SH-SY5Y (cell line): ENCODE results near the gene CRIP3.

Experiments
- GATA2 ChIP-seq: IDR thresholded peaks from 2 replicates; pipeline ENCODE4 v1.6.1; 2011; ENCODE audit warnings: mild to moderate bottlenecking, low read depth, low read length
- GATA3 ChIP-seq: IDR thresholded peaks from 2 replicates; pipeline ENCODE4 v1.6.1; 2011; ENCODE audit warnings: low read depth, mild to moderate bottlenecking, low read length, moderate library complexity

CRIP3 gene

DNA sequence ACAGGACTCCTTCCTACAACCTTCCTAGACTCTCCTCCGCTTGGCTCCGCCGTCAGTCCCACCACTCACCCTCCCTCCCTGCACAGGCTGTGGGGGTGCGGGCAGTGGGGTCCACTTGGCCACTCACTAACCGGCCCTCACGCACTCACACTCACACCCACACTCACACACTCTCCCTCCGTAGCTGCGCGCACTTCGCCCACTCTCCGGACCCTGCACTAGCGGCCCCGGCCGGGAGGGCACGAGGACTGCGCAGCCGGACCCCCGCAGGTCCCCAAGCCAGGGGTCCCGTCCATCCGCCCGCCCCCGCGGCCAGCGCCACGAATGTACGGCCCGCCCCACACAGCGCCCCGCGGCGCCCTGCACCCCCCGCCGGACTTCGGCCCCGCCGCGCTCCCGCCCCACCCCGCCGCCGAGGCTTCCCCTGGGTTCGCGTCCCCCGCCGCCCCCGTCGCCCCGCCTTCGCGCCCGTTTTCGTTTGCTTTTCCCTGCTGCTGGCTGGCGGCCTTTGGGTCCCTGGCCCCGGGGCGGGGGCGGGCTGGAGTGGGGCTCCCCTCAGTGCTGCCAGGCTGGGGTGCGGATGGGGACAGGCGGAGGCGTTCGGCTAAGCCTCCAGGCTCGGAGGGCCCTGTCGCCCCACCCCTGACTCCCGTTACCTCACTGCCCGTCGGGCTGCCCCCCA is 33.6 kb downstream of the CRIP3 start:
- TF ChIP-seq GATA3: no peak
- TF ChIP-seq GATA2: no peak

- TF ChIP-seq GATA2 (no peak), GATA3 (no peak)
Measured at GRCh38 chr6:43274127-43274915, 34.3 kb downstream of the CRIP3 start.

DNA sequence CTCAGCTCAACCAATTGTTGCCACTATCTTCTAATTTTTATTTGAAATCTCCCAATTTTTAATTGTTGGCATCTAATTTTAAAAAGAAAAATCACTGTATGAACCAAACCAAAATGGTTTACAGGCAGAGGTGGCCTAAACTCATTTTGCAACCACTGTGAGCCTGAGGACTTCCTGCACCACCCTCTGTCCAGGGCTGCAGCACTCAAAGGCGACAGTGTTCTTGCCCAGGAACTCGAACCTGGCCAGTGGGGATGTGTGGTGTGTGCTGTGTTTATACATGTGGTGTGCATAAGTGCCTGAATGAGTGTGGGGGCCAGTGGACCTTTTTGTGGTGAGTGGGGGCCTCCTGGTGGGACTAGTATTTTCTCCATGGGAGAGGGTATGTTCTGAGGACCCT is 34.9 kb downstream of the CRIP3 start:
- TF ChIP-seq GATA3 (no peak), GATA2 (no peak)

GRCh38 chr6:43271944-43272343 is 36.7 kb downstream of the CRIP3 start:
- no peak for TF ChIP-seq GATA3
- no peak for TF ChIP-seq GATA2

GRCh38 chr6:43271103-43271815 is 37.4 kb downstream of the CRIP3 start:
- TF ChIP-seq GATA3: no peak
- TF ChIP-seq GATA2: no peak

DNA sequence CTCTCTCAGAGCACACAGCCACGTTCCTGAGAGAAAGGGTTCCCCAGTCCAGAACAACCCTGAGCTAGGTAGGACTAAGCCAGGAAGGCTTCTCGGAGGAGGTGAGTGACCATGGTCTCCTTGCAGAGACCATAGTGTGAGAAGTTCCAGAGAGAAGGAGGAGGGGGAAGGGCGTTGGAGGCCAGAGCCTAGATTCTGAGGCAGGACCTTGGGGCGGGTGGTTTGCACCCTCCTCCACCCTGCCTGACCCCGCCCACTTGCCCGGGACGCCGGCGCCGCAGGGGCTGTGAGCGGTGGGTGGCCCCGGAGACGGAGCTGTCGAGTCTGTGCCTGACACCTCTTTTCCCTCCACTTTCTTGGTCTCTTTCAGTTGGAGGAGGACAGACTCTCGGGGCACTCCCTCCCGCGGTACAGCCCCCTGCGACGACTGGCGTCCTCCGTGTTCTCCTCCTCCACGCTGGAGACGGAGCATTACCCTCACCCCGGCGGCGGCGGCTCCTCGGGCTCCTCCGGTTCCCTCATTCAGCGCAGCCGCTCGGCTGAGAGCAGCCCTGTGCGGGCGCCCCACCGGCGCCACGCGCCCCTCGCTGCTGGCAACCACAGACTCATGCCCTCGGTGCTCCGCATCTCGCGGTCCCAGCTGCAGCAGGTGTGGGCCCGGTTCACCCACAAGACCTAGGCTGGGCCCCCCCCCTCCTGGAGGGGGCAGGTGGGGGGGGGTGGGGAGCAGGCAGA is 39.2 kb downstream of the CRIP3 start:
- TF ChIP-seq GATA3 (no peak), GATA2 (no peak)

GRCh38 chr6:43268782-43269272 is 39.8 kb downstream of the CRIP3 start:
- TF ChIP-seq GATA2: no peak
- TF ChIP-seq GATA3: no peak

DNA sequence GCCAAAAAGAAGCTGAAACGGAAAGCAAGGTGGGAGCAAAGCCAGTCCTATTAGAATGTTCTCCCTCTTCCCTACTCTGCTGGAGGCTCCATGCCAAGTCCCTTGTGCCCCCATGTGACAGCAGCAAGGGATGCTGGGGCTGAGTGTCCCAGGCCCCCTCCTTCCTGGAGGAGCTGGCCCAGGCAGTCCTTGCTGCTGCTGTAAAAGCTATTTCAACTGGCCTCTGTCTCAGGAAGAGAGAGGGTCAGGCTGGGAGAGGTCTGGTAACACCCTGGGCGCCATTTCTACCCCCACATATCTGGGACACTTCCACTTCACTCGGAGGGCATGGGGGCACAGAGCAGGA is 40.3 kb downstream of the CRIP3 start:
- TF ChIP-seq GATA2 (no peak), GATA3 (no peak)

DNA sequence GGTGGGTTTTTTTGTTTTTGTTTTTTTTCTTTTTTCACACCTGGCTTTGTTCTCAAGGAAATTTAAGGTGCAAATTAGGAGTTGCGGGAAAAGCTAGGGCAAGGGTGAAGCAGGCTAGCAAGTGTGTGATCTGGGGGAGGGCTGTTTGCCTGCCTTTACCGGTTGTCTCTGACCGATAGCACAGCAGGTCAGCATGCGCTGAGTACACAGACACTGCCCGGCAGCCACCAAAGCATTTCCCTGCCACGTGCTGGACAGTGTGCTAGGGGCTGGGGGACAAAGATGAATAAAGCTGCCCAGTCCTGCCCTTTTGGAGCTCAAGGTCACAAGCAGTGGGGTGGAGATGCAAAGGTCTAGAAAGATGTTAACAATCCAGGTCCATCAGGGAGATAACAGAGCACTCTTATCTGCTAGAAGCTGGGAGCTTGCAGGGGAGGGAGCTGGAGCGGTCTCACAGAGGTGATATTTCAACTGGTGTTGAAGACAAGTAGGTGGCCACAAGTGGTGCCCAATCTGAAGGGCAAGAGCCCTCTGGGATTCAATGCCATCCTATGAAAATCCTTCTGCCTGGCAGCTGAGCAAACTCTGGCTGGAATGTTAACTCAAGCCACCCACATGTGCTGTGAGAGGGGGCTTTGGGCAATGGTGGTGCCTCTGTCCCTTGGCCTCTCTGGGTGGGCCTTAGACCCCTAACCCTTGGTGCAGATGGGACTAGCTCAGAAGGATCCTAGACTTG is 40.8 kb downstream of the CRIP3 start:
- TF ChIP-seq GATA2 (no peak), GATA3 (no peak)

- TF ChIP-seq GATA2: no peak
- TF ChIP-seq GATA3: no peak
Measured at GRCh38 chr6:43265564-43265963, 43.1 kb downstream of the CRIP3 start.

- TF ChIP-seq GATA3 (no peak), GATA2 (no peak)
Measured at GRCh38 chr6:43264599-43265145, 44.0 kb downstream of the CRIP3 start.

- TF ChIP-seq GATA3 (no peak), GATA2 (no peak)
Measured at GRCh38 chr6:43263314-43264178, 45.1 kb downstream of the CRIP3 start.
